GM18526 (cell line): ENCODE data around the gene MTA1.

Experiments used
- POLR2A ChIP-seq: IDR thresholded peaks from 3 replicates; pipeline ENCODE4 v1.6.1; 2011; ENCODE audit not compliant: insufficient read length; ENCODE audit errors: extremely low read depth

The MTA1 gene

DNA sequence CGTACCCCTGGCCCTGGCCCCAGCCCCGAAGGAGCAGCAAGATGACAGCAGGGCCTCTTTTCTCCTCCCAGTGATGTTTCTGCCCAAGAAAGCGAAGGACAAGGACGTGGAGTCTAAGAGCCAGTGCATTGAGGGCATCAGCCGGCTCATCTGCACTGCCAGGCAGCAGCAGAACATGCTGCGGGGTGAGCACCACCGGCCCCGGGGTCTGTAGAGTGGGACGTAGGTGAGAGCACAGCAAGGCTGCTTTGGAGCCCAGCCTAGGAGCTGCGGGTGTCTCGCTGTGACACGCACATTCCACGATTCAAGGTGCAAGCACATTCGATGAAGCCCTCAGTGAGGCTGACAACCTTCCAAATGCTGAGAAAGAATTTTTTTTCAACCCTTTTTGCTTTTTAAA lies 26.5 kb upstream of the MTA1 start:
- TF ChIP-seq POLR2A, result no peak

DNA sequence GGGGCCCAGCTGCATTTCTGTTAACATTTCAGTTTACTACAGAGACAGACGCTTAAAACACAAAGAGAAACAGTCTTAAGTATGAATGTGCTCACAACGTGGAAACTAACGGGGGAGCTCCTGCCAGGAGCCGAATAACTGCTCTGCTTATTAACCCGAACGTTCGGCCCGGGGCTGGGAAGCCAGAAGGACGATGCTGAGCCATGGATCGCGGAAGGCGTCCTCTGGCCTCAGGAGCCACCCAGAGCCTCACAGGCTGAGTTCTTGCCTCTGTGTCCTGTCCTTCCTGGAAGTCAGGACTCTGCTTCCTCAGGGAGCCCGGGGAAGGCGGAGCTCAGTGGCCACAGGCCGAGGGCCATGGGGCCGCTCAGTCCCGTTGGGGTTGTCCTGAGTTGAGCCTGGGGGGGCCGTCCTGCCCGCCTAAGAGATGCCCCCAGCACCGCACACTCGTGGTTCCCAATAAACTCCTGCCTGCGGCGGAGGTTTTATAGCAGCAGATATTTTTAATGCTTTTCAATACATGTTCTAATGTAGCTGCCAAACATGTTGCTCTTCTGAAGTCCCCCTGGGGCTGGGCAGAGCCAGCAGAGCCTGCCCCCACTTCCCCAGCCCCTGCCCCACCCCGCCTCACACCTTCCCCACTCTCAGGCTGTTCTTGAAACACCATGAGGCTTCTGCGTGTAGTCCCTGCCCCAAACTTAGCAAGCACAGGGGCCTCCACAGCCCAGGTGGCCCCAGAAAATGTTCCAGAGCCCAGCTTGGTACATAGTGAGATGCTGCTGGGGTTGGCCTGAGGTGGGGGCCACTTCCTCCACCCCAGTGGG lies 24.7 kb upstream of the MTA1 start:
- TF ChIP-seq POLR2A, result no peak

- no peak for TF ChIP-seq POLR2A
Measured at GRCh38 chr14:105395538-105395854, 24.1 kb upstream of the MTA1 start.

- TF ChIP-seq POLR2A, result no peak
Measured at GRCh38 chr14:105397350-105397931, 22.2 kb upstream of the MTA1 start.

GRCh38 chr14:105398044-105398725 lies 21.4 kb upstream of the MTA1 start, which contains the start of gene TEX22:
TEX22 (plus strand) TSS chr14:105398538; CDS start chr14:105399341, 803 bp downstream.
- TF ChIP-seq POLR2A, result peak; percentile 73

DNA sequence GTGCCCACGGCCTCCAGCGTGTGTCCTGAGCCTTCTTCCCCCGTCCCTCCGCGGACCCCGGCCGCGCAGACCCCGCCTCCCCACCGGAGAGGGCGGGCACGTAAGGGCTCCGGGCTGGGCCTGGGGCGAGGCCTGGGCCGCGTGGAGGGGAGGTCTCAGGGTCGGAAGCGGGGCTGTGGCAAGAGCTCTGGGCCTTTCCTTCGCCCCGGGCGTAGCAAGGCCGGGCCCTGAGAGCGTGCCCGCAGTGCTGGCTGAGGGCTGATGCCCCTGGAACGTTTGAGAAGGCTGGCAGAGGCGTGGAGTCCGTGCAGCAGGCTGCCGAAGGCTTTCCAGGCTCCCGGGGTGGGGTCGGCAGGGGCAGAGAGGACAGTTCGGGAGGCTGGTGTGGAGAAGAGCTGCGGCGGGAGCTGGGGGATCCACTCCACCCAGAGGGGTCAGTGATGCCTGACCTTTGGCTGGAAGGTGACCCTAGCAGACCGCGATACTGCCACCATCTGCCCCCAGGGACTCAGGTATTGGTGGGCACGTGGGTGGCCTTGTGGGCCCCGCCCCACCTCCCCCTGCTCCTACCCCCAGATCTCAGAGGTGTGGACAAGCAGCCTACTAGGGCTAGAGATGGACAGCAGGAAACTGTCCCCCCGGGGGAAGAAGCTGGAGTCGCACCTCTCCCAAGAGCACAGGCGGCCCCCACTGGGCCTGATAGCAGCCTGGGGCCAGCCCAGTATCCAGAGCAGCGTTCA lies 20.7 kb upstream of the MTA1 start:
- TF ChIP-seq POLR2A, result no peak

- TF ChIP-seq POLR2A, result no peak
Measured at GRCh38 chr14:105399466-105399775, 20.2 kb upstream of the MTA1 start.

GRCh38 chr14:105400016-105400415 lies 19.6 kb upstream of the MTA1 start:
- no peak for TF ChIP-seq POLR2A

- TF ChIP-seq POLR2A, result no peak
Measured at GRCh38 chr14:105401699-105402098, 17.9 kb upstream of the MTA1 start.

GRCh38 chr14:105408592-105408991 lies 11.0 kb upstream of the MTA1 start:
- no peak for TF ChIP-seq POLR2A

GRCh38 chr14:105409364-105409763 lies 10.3 kb upstream of the MTA1 start:
- TF ChIP-seq POLR2A, result no peak

- no peak for TF ChIP-seq POLR2A
Measured at GRCh38 chr14:105410642-105411016, 9.0 kb upstream of the MTA1 start.

- TF ChIP-seq POLR2A, result no peak
Measured at GRCh38 chr14:105411017-105411941, 8.3 kb upstream of the MTA1 start.

- TF ChIP-seq POLR2A, result no peak
Measured at GRCh38 chr14:105411985-105412770, 7.4 kb upstream of the MTA1 start.
